Measurements from ENCODE around the gene UNC5C. TPM values are rescaled to one million over a fixed set of nuclear protein-coding genes. Genes with fewer than 3 reads are reported as not detected.

The UNC5C gene
- total RNA-seq, 4 donors from 2014 or later, result 0.44 to 0.68 (median 0.61) TPM

GRCh38 chr4:95156452-95156765 is 392.4 kb downstream of the UNC5C start:
- no peak for TF ChIP-seq CTCF (IDR thresholded peaks at IDR 0.05; ENCODE audit: low read depth)

GRCh38 chr4:95155759-95156451 is 392.9 kb downstream of the UNC5C start:
- no peak for TF ChIP-seq CTCF (IDR thresholded peaks at IDR 0.05; ENCODE audit: low read depth)

GRCh38 chr4:95153182-95153581 is 395.6 kb downstream of the UNC5C start:
- TF ChIP-seq CTCF (IDR thresholded peaks at IDR 0.05; ENCODE audit: low read depth), result no peak

- TF ChIP-seq CTCF (IDR thresholded peaks at IDR 0.05; ENCODE audit: low read depth), result no peak
Measured at GRCh38 chr4:95151255-95151654, 397.5 kb downstream of the UNC5C start.

- TF ChIP-seq CTCF (IDR thresholded peaks at IDR 0.05; ENCODE audit: low read depth), result no peak
Measured at GRCh38 chr4:95142932-95143331, 405.8 kb downstream of the UNC5C start.

GRCh38 chr4:95141361-95141760 is 407.4 kb downstream of the UNC5C start:
- no peak for TF ChIP-seq CTCF (IDR thresholded peaks at IDR 0.05; ENCODE audit: low read depth)

GRCh38 chr4:95129821-95130311 is 418.9 kb downstream of the UNC5C start:
- TF ChIP-seq CTCF (IDR thresholded peaks at IDR 0.05; ENCODE audit: low read depth), result no peak
